ENCODE measurements around the gene TEFM.
"Not testable (repeated sequence)": the region's sequence is repeated elsewhere in the genome, so short reads cannot be mapped to it uniquely, and the experiment has no call there.

Gene TEFM

GRCh38 chr17:30906101-30906911 lies at the start of gene TEFM:
TSS of gene TEFM (minus strand) at chr17:30906238. CDS start at chr17:30906198, 40 bp downstream.
- peak; percentile 81 for DNase-seq

GRCh38 chr17:30954046-30954830 lies 48.2 kb upstream of the TEFM start:
- DNase-seq = no peak

- no peak for DNase-seq
Measured at GRCh38 chr17:30952638-30953393, 46.8 kb upstream of the TEFM start.

GRCh38 chr17:30950669-30951399 lies 44.8 kb upstream of the TEFM start:
- no peak for DNase-seq

GRCh38 chr17:30950189-30950588 lies 44.2 kb upstream of the TEFM start:
- DNase-seq = no peak

- DNase-seq = no peak
Measured at GRCh38 chr17:30947796-30948195, 41.8 kb upstream of the TEFM start.

GRCh38 chr17:30942308-30943079 lies 36.5 kb upstream of the TEFM start:
- DNase-seq = no peak

GRCh38 chr17:30939051-30939689 lies 33.1 kb upstream of the TEFM start:
- DNase-seq = no peak

GRCh38 chr17:30933966-30934365 lies 27.9 kb upstream of the TEFM start:
- no peak for DNase-seq

- not testable (repeated sequence) for DNase-seq
Measured at GRCh38 chr17:30931582-30931981, 25.5 kb upstream of the TEFM start.

- DNase-seq = no peak
Measured at GRCh38 chr17:30930495-30930894, 24.5 kb upstream of the TEFM start.

GRCh38 chr17:30929861-30930260 lies 23.8 kb upstream of the TEFM start:
- not testable (repeated sequence) for DNase-seq

GRCh38 chr17:30929081-30929633 lies 23.1 kb upstream of the TEFM start:
- DNase-seq = no peak

- DNase-seq = no peak
Measured at GRCh38 chr17:30928584-30928983, 22.5 kb upstream of the TEFM start.

- DNase-seq = no peak
Measured at GRCh38 chr17:30927756-30928155, 21.7 kb upstream of the TEFM start.

- no peak for DNase-seq
Measured at GRCh38 chr17:30926516-30926915, 20.5 kb upstream of the TEFM start.

- no peak for DNase-seq
Measured at GRCh38 chr17:30924341-30924740, 18.3 kb upstream of the TEFM start.

- no peak for DNase-seq
Measured at GRCh38 chr17:30922235-30923030, 16.4 kb upstream of the TEFM start.

- DNase-seq = no peak
Measured at GRCh38 chr17:30921544-30922196, 15.6 kb upstream of the TEFM start, which contains the start of gene ADAP2. TSS of gene ADAP2 (plus strand) at chr17:30921945. CDS start at chr17:30922015, 70 bp downstream.

All from activated CD4-positive, alpha-beta T cell treated with anti-CD3 and anti-CD28 coated beads for 1 hour (primary cell).